Measurements from ENCODE around the gene HS6ST3.

Gene HS6ST3

DNA sequence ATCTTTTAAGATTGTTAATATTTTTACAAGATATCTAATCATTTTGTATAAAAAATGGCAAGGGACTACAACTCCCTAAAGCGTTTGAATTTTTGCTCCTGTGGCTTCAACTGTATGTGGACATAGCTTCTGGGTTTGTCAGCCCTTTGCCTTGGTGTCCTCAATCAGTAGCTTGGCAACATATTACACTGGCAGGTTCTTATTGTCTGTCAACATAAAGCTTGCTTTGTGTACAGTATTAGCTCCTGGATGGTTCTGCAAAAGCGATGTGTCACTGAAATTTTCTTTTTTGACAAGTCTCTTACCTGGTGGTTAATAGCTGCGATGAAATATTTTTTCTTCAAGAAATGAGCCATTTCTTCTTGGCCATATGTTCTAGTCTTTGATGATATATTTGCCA lies 190.0 kb downstream of the HS6ST3 start:
- Histone ChIP-seq H2AFZ (ENCODE audit: low read length) (no peak overlapping the region), H3K4me1 (ENCODE audit: insufficient read depth, low read length, severe bottlenecking) (no peaks in the 10 kb centered on the region), H3K27ac (ENCODE audit: low read depth, low read length, poor library complexity, severe bottlenecking) (no peak overlapping the region), H3K4me2 (ENCODE audit: low read length) (no peak overlapping the region), H3K9me3 (ENCODE audit: low read length) (no peaks in the 10 kb centered on the region), H3K79me2 (ENCODE audit: insufficient read depth, low read length) (no peaks in the 10 kb centered on the region), H3K9ac (ENCODE audit: low read length) (no peak overlapping the region), H3F3A (ENCODE audit: insufficient read depth, low read length) (no peaks in the 10 kb centered on the region), H3K4me3 (ENCODE audit: low read depth, low read length, poor library complexity, severe bottlenecking) (no peak overlapping the region), H3K27me3 (ENCODE audit: insufficient read depth, low read length) (no peaks in the 10 kb centered on the region), H3K9me2 (ENCODE audit: low read depth, low read length) (no peaks in the 10 kb centered on the region), H4K20me1 (ENCODE audit: insufficient read depth, low read length) (no peaks in the 10 kb centered on the region), H3K36me3 (ENCODE audit: insufficient read depth, low read length) (no peaks in the 10 kb centered on the region)
- no peak for TF ChIP-seq EZH2 (IDR thresholded peaks at IDR 0.05; ENCODE audit: borderline replicate concordance, low read length)
- TF ChIP-seq, protein P1, sequence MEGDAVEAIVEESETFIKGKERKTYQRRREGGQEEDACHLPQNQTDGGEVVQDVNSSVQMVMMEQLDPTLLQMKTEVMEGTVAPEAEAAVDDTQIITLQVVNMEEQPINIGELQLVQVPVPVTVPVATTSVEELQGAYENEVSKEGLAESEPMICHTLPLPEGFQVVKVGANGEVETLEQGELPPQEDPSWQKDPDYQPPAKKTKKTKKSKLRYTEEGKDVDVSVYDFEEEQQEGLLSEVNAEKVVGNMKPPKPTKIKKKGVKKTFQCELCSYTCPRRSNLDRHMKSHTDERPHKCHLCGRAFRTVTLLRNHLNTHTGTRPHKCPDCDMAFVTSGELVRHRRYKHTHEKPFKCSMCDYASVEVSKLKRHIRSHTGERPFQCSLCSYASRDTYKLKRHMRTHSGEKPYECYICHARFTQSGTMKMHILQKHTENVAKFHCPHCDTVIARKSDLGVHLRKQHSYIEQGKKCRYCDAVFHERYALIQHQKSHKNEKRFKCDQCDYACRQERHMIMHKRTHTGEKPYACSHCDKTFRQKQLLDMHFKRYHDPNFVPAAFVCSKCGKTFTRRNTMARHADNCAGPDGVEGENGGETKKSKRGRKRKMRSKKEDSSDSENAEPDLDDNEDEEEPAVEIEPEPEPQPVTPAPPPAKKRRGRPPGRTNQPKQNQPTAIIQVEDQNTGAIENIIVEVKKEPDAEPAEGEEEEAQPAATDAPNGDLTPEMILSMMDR (IDR thresholded peaks at IDR 0.05; ENCODE audit: low read length) = no peak

GRCh38 chr13:96284971-96285370 lies 195.1 kb downstream of the HS6ST3 start:
- Histone ChIP-seq H3K27me3 (ENCODE audit: insufficient read depth, low read length) (no peaks in the 10 kb centered on the region), H3F3A (ENCODE audit: insufficient read depth, low read length) (no peaks in the 10 kb centered on the region), H3K4me2 (ENCODE audit: low read length) (no peak overlapping the region), H3K9me3 (ENCODE audit: low read length) (no peaks in the 10 kb centered on the region), H3K9ac (ENCODE audit: low read length) (no peak overlapping the region), H4K20me1 (ENCODE audit: insufficient read depth, low read length) (peaks cover 2% of the 10 kb centered on the region; the same call in 1 of the 2 replicates), H3K79me2 (ENCODE audit: insufficient read depth, low read length) (no peaks in the 10 kb centered on the region), H2AFZ (ENCODE audit: low read length) (no peak overlapping the region), H3K4me3 (ENCODE audit: low read depth, low read length, poor library complexity, severe bottlenecking) (no peak overlapping the region), H3K4me1 (ENCODE audit: insufficient read depth, low read length, severe bottlenecking) (no peaks in the 10 kb centered on the region), H3K27ac (ENCODE audit: low read depth, low read length, poor library complexity, severe bottlenecking) (no peak overlapping the region), H3K9me2 (ENCODE audit: low read depth, low read length) (no peaks in the 10 kb centered on the region), H3K36me3 (ENCODE audit: insufficient read depth, low read length) (no peaks in the 10 kb centered on the region)
- TF ChIP-seq, protein P1 (IDR thresholded peaks at IDR 0.05; ENCODE audit: low read length) = no peak
- no peak for TF ChIP-seq EZH2 (IDR thresholded peaks at IDR 0.05; ENCODE audit: borderline replicate concordance, low read length)

DNA sequence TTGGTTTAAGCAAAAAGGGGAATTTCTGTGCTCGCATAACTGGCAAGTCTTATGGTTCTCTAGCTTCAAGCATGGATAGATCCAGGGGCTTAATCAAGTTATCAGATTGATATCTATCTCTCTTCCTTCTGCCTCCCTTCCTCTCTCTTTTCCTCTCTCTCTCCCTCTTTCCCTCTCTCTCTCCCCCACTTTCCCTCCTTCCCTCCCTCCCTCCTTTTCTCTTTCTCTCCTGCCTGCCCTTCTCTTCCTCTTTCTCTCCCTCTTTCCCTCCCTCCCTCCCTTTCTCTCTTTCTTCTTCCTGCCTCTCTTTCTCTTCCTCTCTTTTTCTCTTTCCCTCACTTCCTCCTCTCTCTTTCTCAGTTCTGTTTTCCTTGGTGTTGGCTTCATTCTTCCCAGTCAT lies 195.8 kb downstream of the HS6ST3 start:
- Histone ChIP-seq H2AFZ (ENCODE audit: low read length) (no peak overlapping the region), H3K4me3 (ENCODE audit: low read depth, low read length, poor library complexity, severe bottlenecking) (no peak overlapping the region), H4K20me1 (ENCODE audit: insufficient read depth, low read length) (peaks cover 2% of the 10 kb centered on the region; the same call in 1 of the 2 replicates), H3K27me3 (ENCODE audit: insufficient read depth, low read length) (no peaks in the 10 kb centered on the region), H3F3A (ENCODE audit: insufficient read depth, low read length) (no peaks in the 10 kb centered on the region), H3K9me3 (ENCODE audit: low read length) (no peaks in the 10 kb centered on the region), H3K9me2 (ENCODE audit: low read depth, low read length) (no peaks in the 10 kb centered on the region), H3K4me2 (ENCODE audit: low read length) (no peak overlapping the region), H3K36me3 (ENCODE audit: insufficient read depth, low read length) (no peaks in the 10 kb centered on the region), H3K9ac (ENCODE audit: low read length) (no peak overlapping the region), H3K27ac (ENCODE audit: low read depth, low read length, poor library complexity, severe bottlenecking) (no peak overlapping the region), H3K4me1 (ENCODE audit: insufficient read depth, low read length, severe bottlenecking) (no peaks in the 10 kb centered on the region), H3K79me2 (ENCODE audit: insufficient read depth, low read length) (no peaks in the 10 kb centered on the region)
- TF ChIP-seq, protein P1 (IDR thresholded peaks at IDR 0.05; ENCODE audit: low read length) = no peak
- no peak for TF ChIP-seq EZH2 (IDR thresholded peaks at IDR 0.05; ENCODE audit: borderline replicate concordance, low read length)

All from OCI-LY1 (cell line).